HepG2 (cell line): ENCODE data around the gene SEC24B. TPM values are rescaled to one million over a fixed set of nuclear protein-coding genes. Genes with fewer than 3 reads are reported as not detected.

Experiments used
- ATAC-seq: fragments of 200-7000 bp; cut with Tn5 transposase; 3 replicates; pipeline ENCODE4 v1.9.1; 2020; ENCODE audit warnings: mild to moderate bottlenecking, moderate library complexity
- BruUV-seq: library from RNA; stranded (reverse); fragments of 400-500 nt; replicated peaks from 2 replicates; lab custom pipeline; 2021; lab: Mats Ljungman, UMichigan
- CTCF ChIA-PET: fragments of 300-600 bp; formaldehyde crosslinking; extraction: SDS; loops from one replicate; lab custom pipeline; 2021; ENCODE audit warnings: low total read pairs, inconsistent platforms, low intra/inter-chr PET ratio; lab: Yijun Ruan, JAX
- POLR2A ChIA-PET: fragments of 350-600 bp; sonication (Branson Sonifier 250); formaldehyde crosslinking; loops from one replicate; lab custom pipeline; 2020; ENCODE audit warnings: antibody characterized with exemption, inconsistent platforms; lab: Yijun Ruan, JAX
- DNase-seq: peaks from one replicate; pipeline ENCODE4 v3.0.0-alpha.2; 2015; ENCODE audit warnings: low spot score
- FAIRE-seq: peaks from 3 replicates; lab custom pipeline; 2011; peaks lifted over from hg19 to GRCh38; lab: Jason Lieb, UNC
- H2AFZ ChIP-seq: one replicate; pipeline ENCODE4 v1.6.1; 2011; ENCODE audit warnings: low read length, inconsistent platforms
- H3K27ac ChIP-seq: fragments of 300-600 bp; 3 replicates; pipeline ENCODE4 v1.8.0; 2011; ENCODE audit warnings: mixed run types, mild to moderate bottlenecking, mixed read lengths, low read length, inconsistent platforms; ENCODE audit not compliant: insufficient read depth; ENCODE audit errors: extremely low read length
- H3K27me3 ChIP-seq, 2 experiments: fragments of 200-600 bp in 1 of 2; 2 replicates in 1 of 2; 3 replicates in 1 of 2; pipeline versions ENCODE4 v1.6.0 to v1.8.0; 2011; ENCODE audit warnings: low read length in 2 of 2, mild to moderate bottlenecking in 2 of 2, moderate library complexity in 2 of 2, inconsistent platforms in 1 of 2; ENCODE audit not compliant: insufficient read depth in 2 of 2, control insufficient read depth in 1 of 2
- H3K36me3 ChIP-seq, 2 experiments: fragments of 200-600 bp in 1 of 2; replicated peaks in 1 of 2; 2 replicates in 1 of 2; 3 replicates in 1 of 2; pipeline versions ENCODE4 v1.5.1 to v1.8.0; 2011; ENCODE audit warnings: low read length in 2 of 2, inconsistent platforms in 1 of 2; ENCODE audit not compliant: insufficient read depth in 2 of 2, control insufficient read depth in 1 of 2
- H3K4me1 ChIP-seq: 2 replicates; pipeline ENCODE4 v1.5.1; 2012; ENCODE audit warnings: low read length, inconsistent platforms; ENCODE audit not compliant: insufficient read depth
- H3K4me2 ChIP-seq: 2 replicates; pipeline ENCODE4 v1.6.0; 2011; ENCODE audit warnings: low read depth, low read length, inconsistent platforms
- H3K4me3 ChIP-seq, 3 experiments: fragments of 200-600 bp in 1 of 3; sonication (generic), shearing (Covaris generic) in 1 of 3; replicated peaks in 1 of 3; 2 replicates each; pipeline ENCODE4 v1.5.1; 2011 to 2016; ENCODE audit warnings: low read length in 3 of 3, inconsistent platforms in 2 of 3, low read depth in 2 of 3, mild to moderate bottlenecking in 2 of 3, control low read depth in 1 of 3, mixed read lengths in 1 of 3; ENCODE audit not compliant: insufficient read depth in 1 of 3
- H3K79me2 ChIP-seq: one replicate; pipeline ENCODE4 v1.6.1; 2011; ENCODE audit warnings: low read length, inconsistent platforms; ENCODE audit not compliant: insufficient read depth
- H3K9ac ChIP-seq: 2 replicates; pipeline ENCODE4 v1.6.0; 2011; ENCODE audit warnings: mild to moderate bottlenecking, low read depth, low read length, inconsistent platforms; ENCODE audit not compliant: insufficient read depth
- H3K9me3 ChIP-seq: 2 replicates; pipeline ENCODE4 v1.5.1; 2012; ENCODE audit warnings: mild to moderate bottlenecking, low read length
- H4K20me1 ChIP-seq: 2 replicates; pipeline ENCODE4 v1.6.0; 2011; ENCODE audit warnings: inconsistent platforms, mild to moderate bottlenecking, low read length, moderate library complexity; ENCODE audit not compliant: insufficient read depth
- AGO2 ChIP-seq: fragments of 200-400 bp; formaldehyde crosslinking; optimal IDR thresholded peaks from 2 replicates; pipeline ENCODE3; 2017; ENCODE audit warnings: mild to moderate bottlenecking, low read depth, low read length, moderate library complexity
- ATF7-NPFF ChIP-seq: sonication (generic); formaldehyde crosslinking; IDR thresholded peaks from 2 replicates; pipeline ENCODE4 v1.8.1; 2023; ENCODE audit warnings: mild to moderate bottlenecking, low read depth, missing genetic modification reagents, moderate library complexity
- DR1 ChIP-seq: sonication (generic); formaldehyde crosslinking; IDR thresholded peaks from 2 replicates; pipeline ENCODE4 v1.8.0; 2021; ENCODE audit warnings: mild to moderate bottlenecking, missing genetic modification reagents, inconsistent platforms
- GATAD1 ChIP-seq: IDR thresholded peaks from 2 replicates; pipeline ENCODE4 v1.6.1; 2016; ENCODE audit warnings: missing genetic modification reagents, missing compliant biosample characterization
- MAFG ChIP-seq: sonication (generic); formaldehyde crosslinking; IDR thresholded peaks from 2 replicates; pipeline ENCODE4 v1.5.1; 2020; ENCODE audit warnings: mild to moderate bottlenecking, missing genetic modification reagents
- MAX ChIP-seq: IDR thresholded peaks from 2 replicates; pipeline ENCODE4 v1.6.1; 2012; ENCODE audit warnings: inconsistent platforms
- NCOA2 ChIP-seq: sonication (generic); formaldehyde crosslinking; IDR thresholded peaks from 2 replicates; pipeline ENCODE4 v1.8.0; 2022; ENCODE audit warnings: inconsistent platforms
- NFIB ChIP-seq: sonication (generic); formaldehyde crosslinking; IDR thresholded peaks from 2 replicates; pipeline ENCODE4 v1.9.0; 2021; ENCODE audit warnings: missing genetic modification reagents, mild to moderate bottlenecking, borderline replicate concordance
- PAX8 ChIP-seq: sonication (generic); formaldehyde crosslinking; IDR thresholded peaks from 2 replicates; pipeline ENCODE4 v1.8.0; 2022; ENCODE audit warnings: mild to moderate bottlenecking, missing genetic modification reagents, borderline replicate concordance
- PHF21A ChIP-seq: sonication (generic); formaldehyde crosslinking; IDR thresholded peaks from 2 replicates; pipeline ENCODE4 v1.5.0; 2020; ENCODE audit warnings: mild to moderate bottlenecking, missing genetic modification reagents
- RCOR2 ChIP-seq: IDR thresholded peaks from 2 replicates; pipeline ENCODE4 v1.6.1; 2016; ENCODE audit warnings: missing biosample characterization, missing genetic modification reagents
- ZBTB46 ChIP-seq: sonication (generic); formaldehyde crosslinking; IDR thresholded peaks from 2 replicates; pipeline ENCODE4 v1.4.0; 2020; ENCODE audit warnings: mild to moderate bottlenecking, missing genetic modification reagents, borderline replicate concordance
- ZNF282 ChIP-seq: fragments of 450-650 bp; IDR thresholded peaks from 2 replicates; pipeline ENCODE4 v1.6.1; 2018; ENCODE audit not compliant: partially characterized antibody
- ZNF557 ChIP-seq: sonication (generic); formaldehyde crosslinking; IDR thresholded peaks from 2 replicates; pipeline ENCODE4 v1.4.0; 2020; ENCODE audit warnings: missing genetic modification reagents
- WGBS: methylation state at CpG from one replicate; pipeline ENCODE4 v1.1.6; 2017; ENCODE audit warnings: low lambda C conversion rate; 5-methylcytosine and 5-hydroxymethylcytosine counted together
- in situ Hi-C: cut with HindIII; loops from 2 replicates; pipeline ENCODE4 v1.10.0; 2017; ENCODE audit warnings: low pct_unique_long_range_greater_than_20kb; ENCODE audit not compliant: extremely low pct_ligation_motif_present
- intact Hi-C: fragments of 100-400 bp; cut with micrococcal nuclease; formaldehyde crosslinking; loops from one replicate; pipeline ENCODE4 v1.10.0; 2022; ENCODE audit not compliant: unreplicated experiment
- polyA plus RNA-seq, 8 experiments: library from polyadenylated mRNA; depleted of rRNA in 3 of 8; stranded (reverse) in 7 of 8; unstranded in 1 of 8; fragments of >200 nt; fragmentation: Illumina TruSeq in 4 of 8; extraction: Trizol in 4 of 8; gene quantifications; 2 replicates each; pipeline versions ENCODE4 v1.2.1 to v1.2.3, GENCODE V29; 2011 to 2016; ENCODE audit warnings: low read depth in 4 of 8, missing spikeins in 1 of 8, mixed read lengths in 1 of 8; ENCODE audit not compliant: insufficient read depth in 1 of 8
- total RNA-seq, 5 experiments: library from RNA; depleted of rRNA; stranded (reverse); fragments of >200 nt; fragmentation: Illumina TruSeq; extraction: Trizol; gene quantifications; 2 replicates each; pipeline ENCODE4 v1.2.3, GENCODE V29; 2016; ENCODE audit warnings: low read depth in 1 of 5

SEC24B gene
- total and polyA plus RNA-seq, 2 of the 13 experiments (the other 11 are each of a cell fraction or from before 2014, with no cell fraction given) = 14.6 to 39.0 TPM

GRCh38 chr4:109407027-109407737 is 26.4 kb upstream of the SEC24B start (continued):
- TF ChIP-seq ZNF557 (no peak), PHF21A (CRISPR knock-in tag) (no peak), GATAD1 (no peak)

GRCh38 chr4:109408711-109409110 is 24.9 kb upstream of the SEC24B start:
- H2AFZ ChIP-seq = no peak overlapping the region
- intact Hi-C loops (no loop called here), in situ Hi-C loops (loop anchor here (10.0 to 25.0 kb wide), 2 partner anchors 574 to 721 kb away; no protein-coding TSS in a partner anchor)
- CTCF ChIA-PET = no interaction called here
- H3K4me3 ChIP-seq = no peak overlapping the region
- H3K27ac ChIP-seq = no peak overlapping the region
- H3K4me1 ChIP-seq = no peaks in the 10 kb centered on the region
- FAIRE-seq = no peak
- ATAC-seq = no peak
- H3K36me3 ChIP-seq = no peaks in the 10 kb centered on the region
- H3K4me2 ChIP-seq = no peak overlapping the region
- no peaks in the 10 kb centered on the region for H3K9me3 ChIP-seq
- 27% methylated on average over 3 of the region's 3 CpGs for WGBS
- no peak for DNase-seq
- no TSS peak for BruUV-seq
- no peaks in the 10 kb centered on the region for H3K27me3 ChIP-seq
- TF ChIP-seq NFIB = no peak
- TF ChIP-seq AGO2 = no peak
- no peak for TF ChIP-seq NCOA2
- no peak for TF ChIP-seq ZBTB46 (CRISPR knock-in tag)
- no peak for TF ChIP-seq ATF7-NPFF
- TF ChIP-seq MAFG = no peak
- TF ChIP-seq DR1 (CRISPR knock-in tag) = no peak
- no peak for TF ChIP-seq RCOR2 (CRISPR knock-in tag)
- no peak for TF ChIP-seq PAX8 (CRISPR knock-in tag)
- no peak for TF ChIP-seq MAX
- TF ChIP-seq ZNF282 = no peak
- TF ChIP-seq, all 625 proteins: peak for 0
- Histone ChIP-seq H4K20me1 (no peaks in the 10 kb centered on the region), H3K9ac (no peak overlapping the region), H3K79me2 (no peaks in the 10 kb centered on the region)
- POLR2A ChIA-PET = no interaction called here
